ENCODE results near the gene C19orf18. TPM values are rescaled to one million over a fixed set of nuclear protein-coding genes. Genes with fewer than 3 reads are reported as not detected.
A peak's percentile ranks its signal among the peaks of the same experiment; 100 is the strongest.
"Not testable (repeated sequence)": the region's sequence is repeated elsewhere in the genome, so short reads cannot be mapped to it uniquely, and the experiment has no call there.

The C19orf18 gene
- total and polyA plus RNA-seq, 12 donors = 0.54 to 20.7 (median 2.2) TPM

DNA sequence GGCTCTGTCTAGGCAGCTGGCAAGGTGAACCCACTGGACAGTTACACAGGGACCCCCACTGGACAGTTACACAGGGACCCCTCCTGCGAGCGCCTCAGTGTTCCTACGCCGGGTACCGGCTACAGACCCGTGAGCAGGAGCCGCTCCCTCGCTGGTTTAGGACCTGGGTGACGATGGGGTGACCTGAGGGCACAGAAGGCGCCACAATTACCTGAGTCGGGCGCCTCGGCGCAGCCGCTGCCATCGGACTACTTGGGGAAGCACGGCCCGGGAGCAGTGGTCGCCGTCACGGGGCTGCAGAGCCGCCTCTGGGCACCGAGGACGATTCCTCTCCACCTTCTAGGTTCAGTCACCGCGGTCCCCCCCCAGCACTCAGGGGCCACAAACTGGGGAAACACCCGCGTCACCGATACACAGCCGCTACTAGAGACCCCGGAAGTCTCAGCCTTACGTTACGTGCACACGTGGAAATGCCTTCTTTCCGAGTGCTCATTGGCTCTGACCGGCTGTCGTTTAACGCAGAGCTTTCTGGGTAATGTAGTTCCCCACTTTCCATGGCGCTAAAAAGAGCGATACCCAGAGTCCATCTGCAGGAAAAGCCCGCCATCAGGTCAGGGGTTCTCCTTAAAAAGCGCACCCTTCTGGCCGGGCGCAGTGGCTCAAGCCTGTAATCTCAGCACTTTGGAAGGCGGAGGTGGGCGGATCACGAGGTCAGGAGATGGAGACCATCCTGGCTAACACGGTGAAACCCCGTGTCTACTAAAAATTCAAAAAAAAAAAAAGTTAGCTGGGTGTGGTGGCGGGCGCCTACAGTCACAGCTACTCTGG lies 58.0 kb downstream of the C19orf18 start, which contains the start of gene ZNF417:
Gene ZNF417, minus strand, starts transcription at position 425 of the 828 bp plus-strand sequence. Its CDS starts 181 bp downstream, at position 244.
- peak; percentile 97 to 100 (median 99) for ATAC-seq
- 0% methylated on average over 51 of the region's 51 CpGs for WGBS, 2 donors
- Histone ChIP-seq H3K9me3 (peaks cover 0 to 42% (median 0%) of the 10 kb centered on the region in 11 donors), H3K36me3 (peaks cover 0 to 60% (median 23%) of the 10 kb centered on the region in 9 donors), H3K4me3 (peak within 1 kb of the TSS; percentile 69 to 99 (median 94)), H3K4me1 (peaks cover 0 to 20% (median 14%) of the 10 kb centered on the region in 9 donors), H3K27ac (peak within 1 kb of the TSS in 9 of 10 donors; percentile 76 to 90 (median 85))
- TF ChIP-seq, protein P1, sequence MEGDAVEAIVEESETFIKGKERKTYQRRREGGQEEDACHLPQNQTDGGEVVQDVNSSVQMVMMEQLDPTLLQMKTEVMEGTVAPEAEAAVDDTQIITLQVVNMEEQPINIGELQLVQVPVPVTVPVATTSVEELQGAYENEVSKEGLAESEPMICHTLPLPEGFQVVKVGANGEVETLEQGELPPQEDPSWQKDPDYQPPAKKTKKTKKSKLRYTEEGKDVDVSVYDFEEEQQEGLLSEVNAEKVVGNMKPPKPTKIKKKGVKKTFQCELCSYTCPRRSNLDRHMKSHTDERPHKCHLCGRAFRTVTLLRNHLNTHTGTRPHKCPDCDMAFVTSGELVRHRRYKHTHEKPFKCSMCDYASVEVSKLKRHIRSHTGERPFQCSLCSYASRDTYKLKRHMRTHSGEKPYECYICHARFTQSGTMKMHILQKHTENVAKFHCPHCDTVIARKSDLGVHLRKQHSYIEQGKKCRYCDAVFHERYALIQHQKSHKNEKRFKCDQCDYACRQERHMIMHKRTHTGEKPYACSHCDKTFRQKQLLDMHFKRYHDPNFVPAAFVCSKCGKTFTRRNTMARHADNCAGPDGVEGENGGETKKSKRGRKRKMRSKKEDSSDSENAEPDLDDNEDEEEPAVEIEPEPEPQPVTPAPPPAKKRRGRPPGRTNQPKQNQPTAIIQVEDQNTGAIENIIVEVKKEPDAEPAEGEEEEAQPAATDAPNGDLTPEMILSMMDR (IDR thresholded peaks at IDR 0.05) = peak in 6 of 9 donors; percentile 17 to 61 (median 44)
- H3K27me3 ChIP-seq; intact Hi-C loops (cut with DNase I): not testable (repeated sequence)
- peak; percentile 69 to 93 for DNase-seq

DNA sequence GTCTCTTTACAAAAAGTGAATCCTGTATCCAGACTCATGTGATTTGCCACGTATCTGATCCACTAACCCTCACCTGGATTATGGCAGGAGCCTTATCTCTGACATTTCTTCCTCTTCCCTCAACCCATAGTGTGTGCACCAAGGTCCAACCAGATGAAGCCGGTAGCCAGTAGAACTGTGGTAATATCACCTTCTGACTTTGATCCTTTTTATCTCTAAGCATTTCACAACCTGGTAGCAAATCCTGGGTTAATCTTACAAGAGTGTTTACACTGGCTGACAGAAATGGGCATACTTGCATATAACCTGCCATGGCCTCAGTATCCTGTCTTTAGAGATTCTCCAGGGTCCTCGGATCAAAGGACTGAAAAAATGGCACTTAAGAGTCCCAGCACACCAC lies 59.8 kb downstream of the C19orf18 start:
- no peak for DNase-seq
- Histone ChIP-seq H3K9me3 (peaks cover 0 to 43% (median 0%) of the 10 kb centered on the region in 11 donors), H3K4me3 (peak overlapping the region in 1 of 10 donors; percentile 99), H3K4me1 (peaks cover 0 to 20% (median 14%) of the 10 kb centered on the region in 9 donors), H3K27me3 (no peaks in the 10 kb centered on the region), H3K27ac (no peak overlapping the region), H3K36me3 (peaks cover 0 to 57% (median 25%) of the 10 kb centered on the region in 9 donors)
- intact Hi-C loops (cut with DNase I) = no loop called here
- ATAC-seq = no peak
- TF ChIP-seq, protein P1 (IDR thresholded peaks at IDR 0.05) = no peak
- 89 to 90% methylated on average over 3 of the region's 3 CpGs for WGBS, 2 donors

Other genes starting within 250 kb of the C19orf18 start
- 10 to 100 TPM in 1 of 10 donors, 1 to 10 TPM in 9; 5.8 to 10.4 (median 7.7) TPM for gene ZNF671, start 246.9 kb downstream of the C19orf18 start, total RNA-seq
- 1 to 10 TPM; 3.9 to 6.8 TPM for gene ZNF671, start 246.9 kb downstream of the C19orf18 start, polyA plus RNA-seq
- 10 to 100 TPM in 9 of 10 donors, 1 to 10 TPM in 1; 9.5 to 18.0 (median 13.4) TPM for gene ZNF776, start 227.7 kb downstream of the C19orf18 start, total RNA-seq
- gene ZNF776, start 227.7 kb downstream of the C19orf18 start, polyA plus RNA-seq = 1 to 10 TPM; 4.1 to 6.5 TPM
- 10 to 100 TPM in 6 of 10 donors, 1 to 10 TPM in 4; 7.6 to 14.4 (median 11.0) TPM for gene ZNF586, start 204.9 kb downstream of the C19orf18 start, total RNA-seq
- 1 to 10 TPM; 6.7 to 8.8 TPM for gene ZNF586, start 204.9 kb downstream of the C19orf18 start, polyA plus RNA-seq
- gene ZNF552, start 159.6 kb downstream of the C19orf18 start, total RNA-seq = 1 to 10 TPM; 1.9 to 6.6 (median 2.7) TPM
- 1 to 10 TPM; 1.5 to 3.9 TPM for gene ZNF552, start 159.6 kb downstream of the C19orf18 start, polyA plus RNA-seq
- gene ZNF587B, start 144.2 kb downstream of the C19orf18 start, total RNA-seq = 1 to 10 TPM; 5.3 to 8.1 (median 7.1) TPM
- gene ZNF587B, start 144.2 kb downstream of the C19orf18 start, polyA plus RNA-seq = 1 to 10 TPM; 1.3 to 7.5 TPM
- gene ZNF587, start 124.7 kb downstream of the C19orf18 start, total RNA-seq = 10 to 100 TPM; 16.0 to 24.8 (median 20.0) TPM
- 10 to 100 TPM in 1 of 2 donors, 1 to 10 TPM in 1; 4.2 to 39.1 TPM for gene ZNF587, start 124.7 kb downstream of the C19orf18 start, polyA plus RNA-seq
- gene ZNF814, start 85.5 kb downstream of the C19orf18 start, total RNA-seq = 10 to 100 TPM in 9 of 10 donors, 1 to 10 TPM in 1; 6.2 to 14.8 (median 12.6) TPM
- 10 to 100 TPM in 1 of 2 donors, 1 to 10 TPM in 1; 8.7 to 26.1 TPM for gene ZNF814, start 85.5 kb downstream of the C19orf18 start, polyA plus RNA-seq
- 10 to 100 TPM in 5 of 10 donors, 1 to 10 TPM in 5; 6.5 to 14.0 (median 9.9) TPM for gene ZNF417, start 57.9 kb downstream of the C19orf18 start, total RNA-seq
- gene ZNF417, start 57.9 kb downstream of the C19orf18 start, polyA plus RNA-seq = 1 to 10 TPM; 1.8 to 5.8 TPM
- 10 to 100 TPM in 9 of 10 donors, 1 to 10 TPM in 1; 8.7 to 16.5 (median 12.0) TPM for gene ZNF418, start 39.1 kb downstream of the C19orf18 start, total RNA-seq
- 10 to 100 TPM in 1 of 2 donors, 1 to 10 TPM in 1; 3.2 to 10.2 TPM for gene ZNF418, start 39.1 kb downstream of the C19orf18 start, polyA plus RNA-seq
- 10 to 100 TPM in 6 of 10 donors, 1 to 10 TPM in 4; 7.5 to 14.9 (median 11.4) TPM for gene ZNF256, start 26.8 kb downstream of the C19orf18 start, total RNA-seq
- gene ZNF256, start 26.8 kb downstream of the C19orf18 start, polyA plus RNA-seq = 1 to 10 TPM; 4.9 to 6.3 TPM
- gene ZNF606, start 28.3 kb upstream of the C19orf18 start, total RNA-seq = 10 to 100 TPM in 8 of 10 donors, 1 to 10 TPM in 2; 9.4 to 19.1 (median 13.4) TPM
- gene ZNF606, start 28.3 kb upstream of the C19orf18 start, polyA plus RNA-seq = 10 to 100 TPM in 1 of 2 donors, 1 to 10 TPM in 1; 4.5 to 13.5 TPM
- under 1 TPM in 1 of 10 donors, not detected in 9; 0.32 TPM for gene ZSCAN1, start 59.5 kb upstream of the C19orf18 start, total RNA-seq
- under 1 TPM; 0.15 to 0.28 TPM for gene ZSCAN1, start 59.5 kb upstream of the C19orf18 start, polyA plus RNA-seq
- 1 to 10 TPM; 2.9 to 5.0 (median 3.9) TPM for gene ZNF135, start 84.7 kb upstream of the C19orf18 start, total RNA-seq
- gene ZNF135, start 84.7 kb upstream of the C19orf18 start, polyA plus RNA-seq = 10 to 100 TPM in 1 of 2 donors, 1 to 10 TPM in 1; 2.5 to 10.1 TPM
- gene ZSCAN18, start 123.7 kb upstream of the C19orf18 start, total RNA-seq = 100 to 1,000 TPM in 1 of 10 donors, 10 to 100 TPM in 9; 59.3 to 101 (median 73.2) TPM
- 10 to 100 TPM; 56.4 to 67.9 TPM for gene ZSCAN18, start 123.7 kb upstream of the C19orf18 start, polyA plus RNA-seq
- gene ZNF329, start 176.3 kb upstream of the C19orf18 start, total RNA-seq = 1 to 10 TPM; 6.5 to 9.7 (median 7.9) TPM
- 1 to 10 TPM; 2.3 to 5.4 TPM for gene ZNF329, start 176.3 kb upstream of the C19orf18 start, polyA plus RNA-seq
- 10 to 100 TPM; 18.4 to 27.6 (median 22.9) TPM for gene ZNF274, start 208.5 kb upstream of the C19orf18 start, total RNA-seq
- gene ZNF274, start 208.5 kb upstream of the C19orf18 start, polyA plus RNA-seq = 10 to 100 TPM; 13.8 to 26.0 TPM

All from heart right ventricle (tissue), 16 donors.